NCI-H1436 (cell line): ENCODE results near the gene LHB.

Experiments used
- DNase-seq: peaks from one replicate; lab custom pipeline; 2025; lab: John Stamatoyannopoulos, UW

The LHB gene

DNA sequence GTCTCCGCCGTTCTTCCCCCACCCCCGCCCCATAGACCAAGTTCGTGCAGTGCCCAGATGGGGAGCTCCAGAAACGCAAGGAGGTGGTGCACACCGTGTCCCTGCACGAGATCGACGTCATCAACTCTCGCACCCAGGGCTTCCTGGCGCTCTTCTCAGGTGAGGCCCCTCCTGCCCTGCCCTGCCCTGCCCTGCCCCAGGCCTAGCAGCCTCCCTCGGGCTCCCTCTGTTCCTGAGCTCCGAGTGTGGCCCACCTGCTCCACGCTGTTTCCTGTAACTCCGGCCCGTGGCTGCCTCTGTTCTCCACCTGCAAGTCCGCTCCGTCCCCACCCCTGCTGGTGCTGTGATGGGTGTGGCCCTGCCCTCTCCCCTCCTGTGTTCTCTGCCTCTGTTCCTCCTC is 6.4 kb downstream of the LHB start:
- no peak for DNase-seq

- DNase-seq, result no peak
Measured at GRCh38 chr19:49009828-49010227, 7.1 kb downstream of the LHB start.

GRCh38 chr19:49006905-49007304 is 10.0 kb downstream of the LHB start:
- no peak for DNase-seq

GRCh38 chr19:49004964-49005614 is 11.8 kb downstream of the LHB start:
- DNase-seq, result no peak

DNA sequence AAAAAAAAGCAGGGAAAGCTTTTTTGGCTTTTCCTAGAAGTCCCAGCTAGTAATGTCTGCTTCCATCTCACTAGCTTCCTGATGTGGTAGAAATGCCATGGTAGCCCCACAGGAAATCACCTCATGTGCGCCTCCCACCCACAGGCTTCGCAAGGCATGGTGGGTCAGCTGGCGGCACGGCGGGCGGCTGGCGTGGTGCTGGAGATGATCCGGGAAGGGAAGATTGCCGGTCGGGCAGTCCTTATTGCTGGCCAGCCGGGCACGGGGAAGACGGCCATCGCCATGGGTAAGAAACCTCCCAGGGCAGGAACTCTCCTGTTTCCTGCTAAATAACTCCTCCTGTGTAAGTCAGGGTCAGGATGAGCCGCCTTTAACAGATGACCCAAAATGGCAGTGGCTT is 12.8 kb downstream of the LHB start:
- no peak for DNase-seq

GRCh38 chr19:48999481-49000325 is 17.2 kb downstream of the LHB start:
- no peak for DNase-seq

DNA sequence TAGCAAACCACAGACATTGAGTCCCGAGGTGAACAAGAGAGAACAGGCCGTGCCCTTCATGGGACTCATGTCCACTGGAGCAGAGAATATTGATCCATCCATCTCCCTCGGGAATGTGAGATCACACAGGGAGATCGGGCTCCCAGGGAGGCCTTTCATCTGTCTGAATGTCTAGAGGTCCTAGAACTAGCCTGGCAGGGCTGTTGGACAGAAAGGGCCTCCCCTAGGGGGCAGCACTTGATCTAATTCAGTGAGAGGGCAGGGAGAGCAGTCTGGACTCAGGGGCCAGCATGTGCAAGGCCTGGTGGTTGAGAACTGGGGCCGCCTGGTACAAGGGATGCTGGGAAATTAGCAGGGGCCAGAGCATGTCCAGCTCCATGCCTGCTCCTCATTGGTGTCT is 18.9 kb downstream of the LHB start:
- DNase-seq, result peak; percentile 41

DNA sequence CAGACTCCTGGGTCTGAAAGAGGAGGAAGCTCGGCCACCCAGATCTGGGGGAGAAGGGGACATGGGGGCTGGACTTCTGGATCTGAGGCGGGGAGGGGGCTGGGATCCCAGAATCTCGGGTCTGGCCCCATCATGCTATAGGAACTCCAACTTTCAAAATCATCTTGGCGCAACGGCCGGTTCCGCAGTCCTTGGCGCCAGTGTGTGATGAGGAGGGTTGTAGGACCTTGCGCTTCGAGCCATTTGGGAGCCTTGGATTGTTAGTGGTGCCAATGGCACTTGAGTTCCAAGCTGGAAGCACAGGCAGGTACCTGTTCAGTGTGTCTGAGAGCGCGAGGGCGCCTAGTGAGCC is 22.9 kb downstream of the LHB start:
- no peak for DNase-seq

- DNase-seq, result peak; percentile 100
Measured at GRCh38 chr19:48993175-48994034, 23.5 kb downstream of the LHB start, which contains the start of the genes GYS1 and RUVBL2. Gene GYS1 (minus strand): TSS chr19:48993309. CDS start chr19:48993112, 197 bp downstream. Gene RUVBL2 (plus strand): TSS chr19:48993887. CDS start chr19:48993912, 25 bp downstream.

DNA sequence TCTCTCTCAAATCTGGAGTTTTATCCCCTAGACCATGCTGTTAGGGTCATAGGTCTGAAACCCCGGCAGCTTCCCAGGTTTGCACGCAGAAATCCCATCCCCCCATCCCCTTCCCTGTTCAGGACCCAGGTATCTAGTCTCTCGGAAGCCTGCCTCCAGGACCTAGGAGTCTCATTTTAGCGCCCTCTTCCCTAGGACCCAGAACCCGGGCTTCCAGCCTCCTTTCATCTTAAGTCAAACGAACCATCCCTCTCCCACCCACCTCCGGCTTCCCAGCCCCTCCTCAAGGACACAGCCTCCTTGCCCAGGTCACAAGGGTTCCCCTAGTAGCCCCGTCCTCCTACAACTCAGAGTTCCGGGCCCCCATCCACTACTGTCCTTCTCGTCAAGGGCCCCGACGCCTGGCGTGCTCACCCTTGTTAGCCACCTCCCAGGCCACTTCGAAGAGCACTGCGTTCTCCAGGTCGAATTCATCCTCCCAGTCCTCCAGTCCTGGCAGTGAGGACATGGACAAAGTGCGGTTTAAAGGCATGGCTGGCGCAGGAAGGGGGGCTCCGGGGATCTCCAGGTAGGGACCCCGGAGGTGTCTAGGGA is 24.2 kb downstream of the LHB start:
- DNase-seq, result no peak

DNA sequence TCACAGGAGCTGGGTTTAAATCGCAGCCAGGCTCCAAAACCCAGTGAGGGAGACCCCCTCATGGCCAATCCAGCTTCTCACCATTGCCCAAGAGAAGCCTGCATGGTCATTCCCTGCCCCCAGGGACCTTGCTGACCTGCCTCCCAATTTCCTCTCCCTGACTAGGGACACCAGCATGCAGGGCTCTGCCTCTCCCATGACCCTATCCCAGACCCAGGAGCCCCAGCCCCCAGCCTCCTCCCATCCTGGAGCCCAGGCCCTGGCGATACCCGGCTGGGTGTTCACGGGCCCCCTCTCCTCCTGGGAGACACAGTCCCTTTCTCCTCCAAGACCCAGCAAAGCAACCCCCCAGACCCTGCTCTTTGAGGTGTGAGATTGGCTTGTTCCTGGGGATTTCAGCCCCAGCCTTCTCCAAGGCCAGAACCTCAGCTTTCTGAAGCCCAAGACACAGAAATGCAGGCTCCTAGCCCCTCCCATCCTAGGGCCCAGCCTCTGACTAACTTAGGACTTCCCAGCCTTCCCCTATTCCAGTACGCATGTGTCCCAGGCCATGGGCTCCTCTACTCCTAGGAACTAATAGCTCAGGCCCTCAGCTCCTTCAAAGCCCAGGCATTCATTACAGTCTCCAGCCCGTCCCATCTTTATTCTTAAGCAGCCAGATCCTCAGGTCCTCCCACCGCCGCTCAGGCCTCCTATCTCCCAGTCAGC is 24.9 kb downstream of the LHB start:
- no peak for DNase-seq

- no peak for DNase-seq
Measured at GRCh38 chr19:48991011-48991609, 25.8 kb downstream of the LHB start.

- DNase-seq, result no peak
Measured at GRCh38 chr19:48990400-48990799, 26.5 kb downstream of the LHB start.

DNA sequence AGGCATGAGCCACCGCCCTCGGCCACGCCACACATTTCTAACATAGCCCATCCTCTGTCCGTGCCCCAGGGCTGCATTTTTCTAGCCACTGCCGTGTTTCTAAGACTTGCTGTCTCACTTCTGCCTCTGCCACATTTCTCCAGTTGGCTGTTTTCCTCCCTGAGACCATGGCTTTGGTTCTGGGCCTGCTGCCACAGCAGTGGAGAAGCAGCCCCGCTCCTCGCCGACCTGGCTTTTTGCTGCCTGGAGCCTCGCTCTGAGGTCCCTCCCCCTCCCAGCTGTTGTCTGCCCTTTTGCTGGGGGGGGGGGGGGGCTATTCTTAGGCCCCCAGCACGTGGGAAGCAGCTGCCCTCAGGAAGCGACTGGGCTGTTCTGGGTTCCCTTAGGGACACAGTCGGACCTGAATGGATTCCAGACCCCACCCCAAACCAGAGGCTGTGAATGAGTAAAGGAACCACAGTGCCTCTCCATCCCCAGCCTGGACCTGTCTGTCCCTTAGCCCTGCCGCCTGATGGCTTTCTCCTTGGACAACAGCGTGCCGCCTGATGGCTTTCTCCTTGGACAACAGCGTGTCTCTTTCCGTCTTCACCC is 27.1 kb downstream of the LHB start:
- no peak for DNase-seq

GRCh38 chr19:48988860-48989259 is 28.0 kb downstream of the LHB start:
- no peak for DNase-seq

DNA sequence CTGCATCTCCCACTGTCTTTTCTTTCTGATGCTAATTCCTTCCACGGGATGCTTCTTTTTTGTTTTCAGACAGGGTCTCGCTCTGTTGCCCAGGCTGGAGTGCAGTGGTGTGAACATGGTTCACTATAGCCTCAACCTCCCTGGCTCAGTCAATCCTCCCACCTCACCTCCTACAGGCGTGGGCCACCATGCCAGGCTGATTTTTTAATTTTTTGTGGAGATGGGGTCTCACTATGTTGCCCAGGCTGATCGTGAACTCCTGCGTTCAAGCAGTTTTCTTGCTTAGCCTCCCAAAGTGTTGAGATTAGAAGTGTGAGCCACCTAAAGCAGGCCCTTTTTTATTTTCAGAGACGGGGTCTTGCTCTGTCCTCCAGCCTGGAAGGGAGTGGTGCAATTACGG is 28.6 kb downstream of the LHB start:
- no peak for DNase-seq

DNA sequence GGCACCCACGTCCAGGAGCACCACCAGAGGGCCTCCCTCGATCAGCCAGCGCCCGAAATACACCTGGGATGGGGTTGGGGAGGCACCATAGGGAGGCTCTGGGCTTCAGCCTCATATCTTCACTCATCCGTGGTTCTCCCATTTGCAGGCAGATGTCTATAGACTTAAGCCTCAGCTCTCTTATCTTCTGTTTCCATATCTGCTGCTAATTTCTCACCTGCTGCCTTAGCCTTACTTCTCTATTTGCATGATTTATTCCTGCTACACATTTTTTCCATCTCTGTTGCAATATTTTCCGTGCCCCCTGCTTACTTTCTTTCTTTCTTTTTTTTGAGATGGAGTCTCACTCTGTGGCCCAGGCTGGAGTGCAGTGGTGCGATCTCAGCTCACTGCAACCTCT is 29.6 kb downstream of the LHB start:
- no peak for DNase-seq

DNA sequence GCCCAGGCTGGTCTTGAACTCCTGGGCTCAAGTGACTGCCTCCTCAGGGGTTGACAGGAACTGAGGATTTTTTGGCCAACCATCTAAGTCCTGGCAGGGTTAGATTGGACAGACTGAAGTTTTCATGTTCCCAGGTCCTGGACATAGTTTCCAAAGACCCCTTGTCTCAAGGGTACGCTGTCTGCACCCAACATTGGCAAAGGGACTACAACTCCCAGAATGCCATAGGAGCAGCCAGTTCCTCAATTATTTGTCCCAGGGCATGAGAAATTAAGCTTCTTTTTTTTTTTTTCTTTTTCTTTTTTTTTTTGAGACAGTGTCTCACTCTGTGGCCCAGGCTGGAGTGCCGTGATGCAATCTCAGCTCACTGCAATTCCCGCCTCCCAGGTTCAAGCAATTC is 30.7 kb downstream of the LHB start:
- no peak for DNase-seq

GRCh38 chr19:48985711-48986110 is 31.2 kb downstream of the LHB start:
- DNase-seq, result no peak

- DNase-seq, result no peak
Measured at GRCh38 chr19:48982280-48982679, 34.6 kb downstream of the LHB start.

- DNase-seq, result no peak
Measured at GRCh38 chr19:48977061-48977460, 39.8 kb downstream of the LHB start.
